ENCODE data around the gene GRIN2C. TPM values are rescaled to one million over a fixed set of nuclear protein-coding genes. Genes with fewer than 3 reads are reported as not detected.
A peak's percentile ranks its signal among the peaks of the same experiment; 100 is the strongest.

GRIN2C gene
- total RNA-seq, 1 donor from 2014 or later: not detected

- H3K4me1 Mint-ChIP-seq: peaks cover 10% of the 10 kb centered on the region
- no peak overlapping the region for H3K27ac ChIP-seq
- no peak for DNase-seq (ENCODE audit: low spot score)
- no peak for TF ChIP-seq CTCF (IDR thresholded peaks at IDR 0.05)
- no peak for TF ChIP-seq EZH2phosphoT487 (IDR thresholded peaks at IDR 0.05)
- TF ChIP-seq EZH2 (IDR thresholded peaks at IDR 0.05): no peak
- no peaks in the 10 kb centered on the region for H3K36me3 ChIP-seq
- peak overlapping the region; percentile 82 for H3K27ac Mint-ChIP-seq
- H3K4me3 Mint-ChIP-seq: peak overlapping the region; percentile 84
- H3F3A ChIP-seq (ENCODE audit: low read depth): peaks cover 5% of the 10 kb centered on the region
- no peak overlapping the region for H3K9ac ChIP-seq
- H3K27me3 ChIP-seq: peaks cover 77% of the 10 kb centered on the region
- H3K9me3 ChIP-seq (ENCODE audit: low read depth): no peaks in the 10 kb centered on the region
- peak overlapping the region; percentile 87 for H3K4me2 ChIP-seq
- H3K79me2 ChIP-seq (ENCODE audit: low read depth): no peaks in the 10 kb centered on the region
- no peaks in the 10 kb centered on the region for H3K9me3 Mint-ChIP-seq
- H3K36me3 Mint-ChIP-seq: no peaks in the 10 kb centered on the region
- peak overlapping the region; percentile 54 for H3K4me3 ChIP-seq
- peaks cover 56% of the 10 kb centered on the region for H3K27me3 Mint-ChIP-seq (ENCODE audit: insufficient read depth, low read depth)
- H4K20me1 ChIP-seq (ENCODE audit: low read depth): no peaks in the 10 kb centered on the region
- H3K4me1 ChIP-seq: peaks cover 6% of the 10 kb centered on the region
- H2AFZ ChIP-seq (replicated peaks): no peak overlapping the region
These were observed 34.4 kb upstream of the GRIN2C start for GRCh38 chr17:74893936-74894671.

GRCh38 chr17:74892974-74893911 is 33.6 kb upstream of the GRIN2C start, which contains the start of gene FADS6:
FADS6 (minus strand) TSS chr17:74893633; CDS start chr17:74893595, 38 bp downstream.
- no peak within 1 kb of the TSS for H3K27ac ChIP-seq
- TF ChIP-seq CTCF (IDR thresholded peaks at IDR 0.05): no peak
- TF ChIP-seq EZH2 (IDR thresholded peaks at IDR 0.05): peak; percentile 90
- TF ChIP-seq EZH2phosphoT487 (IDR thresholded peaks at IDR 0.05): peak; percentile 94
- H3K79me2 ChIP-seq (ENCODE audit: low read depth): no peaks in the 10 kb centered on the region
- peaks cover 10% of the 10 kb centered on the region for H3K4me1 Mint-ChIP-seq
- H3K36me3 Mint-ChIP-seq: no peaks in the 10 kb centered on the region
- peak within 1 kb of the TSS; percentile 54 for H3K4me3 ChIP-seq
- H3K27me3 ChIP-seq: peaks cover 77% of the 10 kb centered on the region
- no peaks in the 10 kb centered on the region for H3K9me3 ChIP-seq (ENCODE audit: low read depth)
- H3K4me1 ChIP-seq: peaks cover 6% of the 10 kb centered on the region
- H2AFZ ChIP-seq (replicated peaks): peak within 1 kb of the TSS; percentile 92
- H3K4me3 Mint-ChIP-seq: peak within 1 kb of the TSS; percentile 84
- H3K27ac Mint-ChIP-seq: peak within 1 kb of the TSS; percentile 82
- H3F3A ChIP-seq (ENCODE audit: low read depth): peaks cover 5% of the 10 kb centered on the region
- no peaks in the 10 kb centered on the region for H3K36me3 ChIP-seq
- no peak within 1 kb of the TSS for H3K9ac ChIP-seq
- H3K27me3 Mint-ChIP-seq (ENCODE audit: insufficient read depth, low read depth): peaks cover 56% of the 10 kb centered on the region
- H4K20me1 ChIP-seq (ENCODE audit: low read depth): no peaks in the 10 kb centered on the region
- peak within 1 kb of the TSS; percentile 87 for H3K4me2 ChIP-seq
- no peaks in the 10 kb centered on the region for H3K9me3 Mint-ChIP-seq
- DNase-seq (ENCODE audit: low spot score): peak; percentile 36

- no peak overlapping the region for H2AFZ ChIP-seq (replicated peaks)
- Mint-ChIP-seq H3K9me3 (no peaks in the 10 kb centered on the region), H3K4me3 (peak overlapping the region; percentile 64), H3K4me1 (peaks cover 10% of the 10 kb centered on the region), H3K27ac (no peak overlapping the region), H3K27me3 (ENCODE audit: insufficient read depth, low read depth) (peaks cover 55% of the 10 kb centered on the region), H3K36me3 (no peaks in the 10 kb centered on the region)
- no peaks in the 10 kb centered on the region for H3K9me3 ChIP-seq (ENCODE audit: low read depth)
- no peaks in the 10 kb centered on the region for H3K36me3 ChIP-seq
- peaks cover 72% of the 10 kb centered on the region for H3K27me3 ChIP-seq
- DNase-seq (ENCODE audit: low spot score): no peak
- H3K4me1 ChIP-seq: peaks cover 6% of the 10 kb centered on the region
- H3K79me2 ChIP-seq (ENCODE audit: low read depth): no peaks in the 10 kb centered on the region
- no peak overlapping the region for H3K27ac ChIP-seq
- no peaks in the 10 kb centered on the region for H4K20me1 ChIP-seq (ENCODE audit: low read depth)
- no peak for TF ChIP-seq EZH2phosphoT487 (IDR thresholded peaks at IDR 0.05)
- TF ChIP-seq CTCF (IDR thresholded peaks at IDR 0.05): no peak
- no peak for TF ChIP-seq EZH2 (IDR thresholded peaks at IDR 0.05)
- peaks cover 5% of the 10 kb centered on the region for H3F3A ChIP-seq (ENCODE audit: low read depth)
- no peak overlapping the region for H3K9ac ChIP-seq
- no peak overlapping the region for H3K4me2 ChIP-seq
- H3K4me3 ChIP-seq: no peak overlapping the region
These were observed 32.5 kb upstream of the GRIN2C start for GRCh38 chr17:74892013-74892841.
